OCI-LY1 (cell line): ENCODE results near the gene PPP1CC.

Source experiments
- H2AFZ ChIP-seq: fragments of 200-600 bp; sonication (generic), shearing (Covaris generic); 2 replicates; pipeline ENCODE4 v1.6.0; 2014; ENCODE audit warnings: antibody characterized with exemption, mild to moderate bottlenecking, low read length
- H3F3A ChIP-seq: fragments of 200-600 bp; sonication (generic), shearing (Covaris generic); 2 replicates; pipeline ENCODE4 v1.6.0; 2014; ENCODE audit warnings: mild to moderate bottlenecking, antibody characterized with exemption, low read length, moderate library complexity; ENCODE audit not compliant: insufficient read depth
- H3K27ac ChIP-seq: fragments of 200-600 bp; sonication (generic); 2 replicates; pipeline ENCODE4 v1.5.1; 2014; ENCODE audit warnings: low read length, mixed run types, mild to moderate bottlenecking, low read depth; ENCODE audit not compliant: poor library complexity, severe bottlenecking
- H3K27me3 ChIP-seq: fragments of 200-600 bp; sonication (generic); 2 replicates; pipeline ENCODE4 v1.6.0; 2014; ENCODE audit warnings: antibody characterized with exemption, mild to moderate bottlenecking, low read length, moderate library complexity; ENCODE audit not compliant: insufficient read depth
- H3K36me3 ChIP-seq: fragments of 200-600 bp; sonication (generic); 2 replicates; pipeline ENCODE4 v1.6.1; 2014; ENCODE audit warnings: mild to moderate bottlenecking, antibody characterized with exemption, low read length, moderate library complexity, mixed read lengths; ENCODE audit not compliant: insufficient read depth
- H3K4me1 ChIP-seq: fragments of 200-600 bp; sonication (generic); 2 replicates; pipeline ENCODE4 v1.5.1; 2014; ENCODE audit warnings: mild to moderate bottlenecking, low read length, moderate library complexity; ENCODE audit not compliant: insufficient read depth, severe bottlenecking
- H3K4me2 ChIP-seq: fragments of 200-600 bp; sonication (generic), shearing (Covaris generic); 2 replicates; pipeline ENCODE4 v1.6.1; 2014; ENCODE audit warnings: low read length
- H3K4me3 ChIP-seq: fragments of 200-600 bp; sonication (generic); 2 replicates; pipeline ENCODE4 v1.5.1; 2014; ENCODE audit warnings: low read length, low read depth, mild to moderate bottlenecking, mixed read lengths; ENCODE audit not compliant: poor library complexity, severe bottlenecking
- H3K79me2 ChIP-seq: fragments of 200-600 bp; shearing (Covaris generic); 2 replicates; pipeline ENCODE4 v1.6.1; 2016; ENCODE audit warnings: mixed run types, low read length, mixed read lengths; ENCODE audit not compliant: insufficient read depth
- H3K9ac ChIP-seq: fragments of 200-600 bp; sonication (generic), shearing (Covaris generic); 2 replicates; pipeline ENCODE4 v1.6.1; 2014; ENCODE audit warnings: mild to moderate bottlenecking, low read length, mixed read lengths
- H3K9me2 ChIP-seq: fragments of 200-600 bp; sonication (generic), shearing (Covaris generic); 2 replicates; pipeline ENCODE4 v1.6.1; 2014; ENCODE audit warnings: low read depth, mild to moderate bottlenecking, low read length, mixed read lengths
- H3K9me3 ChIP-seq: fragments of 200-600 bp; shearing (Covaris generic); 2 replicates; pipeline ENCODE4 v1.6.1; 2014; ENCODE audit warnings: low read length, mixed read lengths
- H4K20me1 ChIP-seq: fragments of 200-600 bp; sonication (generic), shearing (Covaris generic); 2 replicates; pipeline ENCODE4 v1.6.0; 2016; ENCODE audit warnings: mild to moderate bottlenecking, low read length; ENCODE audit not compliant: insufficient read depth
- CTCF ChIP-seq: fragments of 200-600 bp; sonication (generic), shearing (Covaris generic); IDR thresholded peaks from 2 replicates; pipeline ENCODE4 v1.5.1; 2017; ENCODE audit warnings: mild to moderate bottlenecking, antibody characterized with exemption, low read length, moderate library complexity, mixed read lengths
- EZH2 ChIP-seq: fragments of 200-600 bp; sonication (generic), shearing (Covaris generic); IDR thresholded peaks from 2 replicates; pipeline ENCODE4 v1.8.0; 2017; ENCODE audit warnings: borderline replicate concordance, mixed run types, mild to moderate bottlenecking, antibody characterized with exemption, low read length, moderate library complexity, mixed read lengths

Gene PPP1CC

DNA sequence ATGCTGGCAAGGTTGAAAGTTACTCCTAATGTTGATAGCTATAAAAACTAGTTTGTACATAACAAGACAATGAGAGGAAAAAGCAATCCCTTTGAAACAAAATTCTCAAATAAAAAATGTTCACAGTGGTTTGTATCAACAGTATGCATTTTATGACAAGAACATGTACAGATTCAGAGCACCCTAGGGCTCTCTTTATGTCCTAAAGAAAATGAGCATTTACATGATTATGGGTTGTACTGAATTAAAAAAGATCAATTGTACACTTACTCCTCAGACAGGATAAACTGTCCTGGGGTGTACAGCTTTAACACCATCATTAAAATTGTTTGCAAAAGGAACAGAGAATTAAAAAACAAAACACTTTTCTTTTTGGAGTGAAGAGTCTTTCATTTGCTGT lies 22.2 kb downstream of the PPP1CC start:
- H3F3A ChIP-seq, result no peaks in the 10 kb centered on the region
- H2AFZ ChIP-seq, result no peak overlapping the region
- no peak overlapping the region for H3K9ac ChIP-seq
- no peaks in the 10 kb centered on the region for H3K4me1 ChIP-seq
- no peak overlapping the region for H3K4me2 ChIP-seq
- H3K79me2 ChIP-seq, result no peaks in the 10 kb centered on the region
- H3K36me3 ChIP-seq, result peaks cover 76% of the 10 kb centered on the region
- no peaks in the 10 kb centered on the region for H3K27me3 ChIP-seq
- H3K9me3 ChIP-seq, result no peaks in the 10 kb centered on the region
- no peak overlapping the region for H3K4me3 ChIP-seq
- no peaks in the 10 kb centered on the region for H3K9me2 ChIP-seq
- H4K20me1 ChIP-seq, result no peaks in the 10 kb centered on the region
- TF ChIP-seq EZH2 (no peak), CTCF (no peak)
- no peak overlapping the region for H3K27ac ChIP-seq

DNA sequence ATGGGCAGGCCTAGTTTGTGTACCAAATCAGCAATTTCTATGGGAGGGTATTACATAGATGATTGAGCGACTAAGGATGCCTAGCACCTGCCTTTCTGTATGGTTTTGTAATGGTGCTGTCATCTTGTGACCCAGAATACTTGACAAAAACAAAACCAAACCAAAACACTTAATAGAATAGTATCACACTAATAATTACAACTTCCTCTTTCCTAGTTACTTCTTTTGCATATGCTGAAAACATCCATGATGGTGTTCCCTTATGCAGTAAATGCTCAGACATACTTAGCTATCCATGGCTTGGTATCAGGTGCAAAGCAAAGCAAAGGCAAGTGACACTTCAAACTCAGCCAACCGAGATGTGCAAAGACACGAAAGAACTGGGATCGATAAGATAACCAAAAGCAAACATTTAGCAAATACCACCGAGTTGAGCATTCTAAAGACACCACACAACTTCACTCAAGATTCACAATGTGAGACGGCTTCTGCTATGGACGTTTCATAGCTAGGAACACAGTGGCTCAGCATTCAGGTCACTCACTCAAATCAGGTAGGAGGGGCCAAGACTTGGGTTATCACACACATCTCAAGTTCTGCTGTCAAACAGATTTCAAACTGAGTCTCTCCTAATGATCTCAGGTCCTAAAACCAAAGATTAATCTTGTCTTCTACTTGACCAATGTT lies 24.3 kb downstream of the PPP1CC start:
- Histone ChIP-seq H3K4me2 (no peak overlapping the region), H3K4me3 (no peak overlapping the region), H3K9ac (no peak overlapping the region), H4K20me1 (no peaks in the 10 kb centered on the region), H3K4me1 (peaks cover under 1% of the 10 kb centered on the region), H3K27ac (no peak overlapping the region), H3K9me3 (no peaks in the 10 kb centered on the region), H3F3A (no peaks in the 10 kb centered on the region), H2AFZ (no peak overlapping the region), H3K27me3 (no peaks in the 10 kb centered on the region), H3K9me2 (no peaks in the 10 kb centered on the region), H3K36me3 (peaks cover 57% of the 10 kb centered on the region), H3K79me2 (no peaks in the 10 kb centered on the region)
- TF ChIP-seq EZH2 (no peak), CTCF (no peak)

GRCh38 chr12:110717037-110717436 lies 25.7 kb downstream of the PPP1CC start:
- Histone ChIP-seq H3K4me1 (peaks cover 3% of the 10 kb centered on the region), H3K4me2 (no peak overlapping the region), H3K36me3 (peaks cover 45% of the 10 kb centered on the region), H3K9me2 (no peaks in the 10 kb centered on the region), H3K4me3 (no peak overlapping the region), H3K27ac (no peak overlapping the region), H2AFZ (no peak overlapping the region), H3K27me3 (no peaks in the 10 kb centered on the region), H4K20me1 (no peaks in the 10 kb centered on the region), H3F3A (no peaks in the 10 kb centered on the region), H3K79me2 (no peaks in the 10 kb centered on the region), H3K9me3 (no peaks in the 10 kb centered on the region), H3K9ac (no peak overlapping the region)
- TF ChIP-seq EZH2 (no peak), CTCF (no peak)
